Bone marrow (tissue), 2 donors: ENCODE measurements around the gene SAMD4A.
"Not testable (repeated sequence)": the region's sequence is repeated elsewhere in the genome, so short reads cannot be mapped to it uniquely, and the experiment has no call there.

Experiments used
- DNase-seq, 2 donors: peaks; one replicate each; lab custom pipeline; 2025; lab: John Stamatoyannopoulos, UW

SAMD4A gene

GRCh38 chr14:54784060-54784459 is 217.1 kb downstream of the SAMD4A start:
- DNase-seq = no peak

GRCh38 chr14:54784657-54785056 is 217.7 kb downstream of the SAMD4A start:
- no peak for DNase-seq

- no peak for DNase-seq
These were observed 218.3 kb downstream of the SAMD4A start for GRCh38 chr14:54785136-54785777.

- DNase-seq = no peak
These were observed 219.1 kb downstream of the SAMD4A start for GRCh38 chr14:54785778-54786770.

- DNase-seq = no peak
These were observed 219.9 kb downstream of the SAMD4A start for GRCh38 chr14:54786838-54787237.

GRCh38 chr14:54787261-54787660 is 220.3 kb downstream of the SAMD4A start:
- DNase-seq = no peak

GRCh38 chr14:54788701-54789100 is 221.8 kb downstream of the SAMD4A start:
- DNase-seq = no peak

- no peak for DNase-seq
These were observed 222.2 kb downstream of the SAMD4A start for GRCh38 chr14:54789166-54789565.

- no peak for DNase-seq
These were observed 223.0 kb downstream of the SAMD4A start for GRCh38 chr14:54789781-54790480.

GRCh38 chr14:54791001-54791400 is 224.1 kb downstream of the SAMD4A start:
- no peak for DNase-seq

- DNase-seq = no peak
These were observed 225.4 kb downstream of the SAMD4A start for GRCh38 chr14:54792288-54792687.

- DNase-seq = no peak
These were observed 227.2 kb downstream of the SAMD4A start for GRCh38 chr14:54794159-54794558.

GRCh38 chr14:54794796-54795195 is 227.9 kb downstream of the SAMD4A start:
- no peak for DNase-seq

- no peak for DNase-seq
These were observed 230.0 kb downstream of the SAMD4A start for GRCh38 chr14:54796961-54797360.

GRCh38 chr14:54797556-54797955 is 230.6 kb downstream of the SAMD4A start:
- no peak for DNase-seq

- no peak for DNase-seq
These were observed 231.1 kb downstream of the SAMD4A start for GRCh38 chr14:54797986-54798385.

- no peak for DNase-seq
These were observed 231.7 kb downstream of the SAMD4A start for GRCh38 chr14:54798465-54799124.

- DNase-seq = not testable (repeated sequence)
These were observed 234.6 kb downstream of the SAMD4A start for GRCh38 chr14:54801482-54801881.

GRCh38 chr14:54803396-54803795 is 236.5 kb downstream of the SAMD4A start:
- DNase-seq = no peak

- no peak for DNase-seq
These were observed 237.1 kb downstream of the SAMD4A start for GRCh38 chr14:54803926-54804537.

GRCh38 chr14:54804538-54805041 is 237.7 kb downstream of the SAMD4A start:
- no peak for DNase-seq
